ENCODE measurements around the gene TSPAN4. TPM values are rescaled to one million over a fixed set of nuclear protein-coding genes. Genes with fewer than 3 reads are reported as not detected.

The TSPAN4 gene
- total RNA-seq, 1 donor from 2014 or later: 2.3 TPM

DNA sequence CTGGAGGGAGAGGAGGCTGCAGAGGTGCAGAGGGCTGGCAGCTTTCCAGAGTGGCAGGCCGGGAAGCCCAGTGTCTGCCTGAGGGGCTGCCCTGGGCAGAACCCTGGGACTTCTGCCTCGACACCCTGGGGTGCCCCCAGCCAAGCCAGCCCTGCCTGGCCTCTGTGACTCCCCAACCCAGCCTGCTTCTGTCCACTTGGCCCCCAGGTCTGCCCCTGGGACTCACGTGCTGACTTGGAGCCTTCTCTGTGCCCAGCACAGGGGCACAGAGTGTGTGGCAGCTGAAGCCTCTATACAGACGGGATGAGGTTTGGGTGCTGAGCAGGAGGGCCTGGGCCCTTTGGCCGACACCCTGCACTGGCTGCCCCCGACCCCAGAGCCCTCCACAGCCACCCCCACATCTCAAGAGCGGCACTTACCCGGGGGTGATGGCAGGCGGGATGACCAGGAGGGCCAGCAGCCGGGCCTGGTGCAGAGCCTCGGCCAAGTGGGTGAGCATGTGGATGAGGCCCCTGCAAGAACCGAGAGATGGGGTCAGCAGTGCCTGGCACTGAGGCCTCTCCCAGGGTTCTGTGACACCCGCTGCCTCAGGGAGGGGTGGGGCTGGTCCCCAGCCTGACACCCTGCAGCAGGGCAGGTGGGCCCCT lies 50.5 kb downstream of the TSPAN4 start:
- peaks cover 8% of the 10 kb centered on the region for H3K36me3 Mint-ChIP-seq (ENCODE audit: low read depth)
- POLR2A ChIA-PET: no interaction called here
- no peak overlapping the region for H3K27ac Mint-ChIP-seq
- CTCF ChIA-PET: no interaction called here
- DNase-seq (no peak), ATAC-seq (ENCODE audit: low read depth) (no peak)
- no peak overlapping the region for H3K4me3 Mint-ChIP-seq
- TF ChIP-seq, protein P1, sequence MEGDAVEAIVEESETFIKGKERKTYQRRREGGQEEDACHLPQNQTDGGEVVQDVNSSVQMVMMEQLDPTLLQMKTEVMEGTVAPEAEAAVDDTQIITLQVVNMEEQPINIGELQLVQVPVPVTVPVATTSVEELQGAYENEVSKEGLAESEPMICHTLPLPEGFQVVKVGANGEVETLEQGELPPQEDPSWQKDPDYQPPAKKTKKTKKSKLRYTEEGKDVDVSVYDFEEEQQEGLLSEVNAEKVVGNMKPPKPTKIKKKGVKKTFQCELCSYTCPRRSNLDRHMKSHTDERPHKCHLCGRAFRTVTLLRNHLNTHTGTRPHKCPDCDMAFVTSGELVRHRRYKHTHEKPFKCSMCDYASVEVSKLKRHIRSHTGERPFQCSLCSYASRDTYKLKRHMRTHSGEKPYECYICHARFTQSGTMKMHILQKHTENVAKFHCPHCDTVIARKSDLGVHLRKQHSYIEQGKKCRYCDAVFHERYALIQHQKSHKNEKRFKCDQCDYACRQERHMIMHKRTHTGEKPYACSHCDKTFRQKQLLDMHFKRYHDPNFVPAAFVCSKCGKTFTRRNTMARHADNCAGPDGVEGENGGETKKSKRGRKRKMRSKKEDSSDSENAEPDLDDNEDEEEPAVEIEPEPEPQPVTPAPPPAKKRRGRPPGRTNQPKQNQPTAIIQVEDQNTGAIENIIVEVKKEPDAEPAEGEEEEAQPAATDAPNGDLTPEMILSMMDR (IDR thresholded peaks at IDR 0.05): no peak
- H3K9me3 Mint-ChIP-seq: no peaks in the 10 kb centered on the region
- no peaks in the 10 kb centered on the region for H3K27me3 Mint-ChIP-seq
- intact Hi-C loops (cut with micrococcal nuclease): no loop called here
- no peaks in the 10 kb centered on the region for H3K4me1 Mint-ChIP-seq

DNA sequence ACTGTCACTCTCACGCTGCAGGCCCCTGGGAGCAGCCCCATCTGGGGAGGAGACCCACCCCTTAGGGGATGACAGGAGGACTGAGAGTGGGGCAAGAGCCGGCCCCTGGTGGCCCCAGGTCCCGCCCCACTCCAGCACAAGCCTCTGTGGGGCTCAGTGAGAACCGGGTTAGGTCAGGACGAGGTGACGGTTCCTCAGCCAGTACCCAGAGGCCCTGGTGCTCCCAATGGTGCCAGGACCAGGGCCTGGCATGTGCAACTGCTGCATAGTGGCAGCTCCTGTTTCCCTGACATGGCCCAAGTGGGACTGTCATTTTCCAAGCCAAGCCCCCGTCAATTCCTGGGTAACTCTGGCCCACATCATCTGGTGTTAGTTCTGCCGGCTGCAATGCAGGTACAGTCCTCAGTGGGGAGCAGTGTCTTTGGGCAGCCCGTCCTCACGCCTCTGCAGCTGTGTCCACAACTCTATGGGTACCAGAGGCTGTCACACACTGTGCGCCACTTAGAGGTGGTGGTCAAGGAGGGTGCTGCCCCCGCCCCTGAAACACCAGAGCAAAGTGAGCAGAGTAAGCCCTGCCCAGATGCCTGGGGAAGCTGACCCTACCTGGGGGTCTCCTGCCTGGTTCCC lies 52.0 kb downstream of the TSPAN4 start:
- DNase-seq (no peak), ATAC-seq (ENCODE audit: low read depth) (no peak)
- TF ChIP-seq, protein P1 (IDR thresholded peaks at IDR 0.05): no peak
- intact Hi-C loops (cut with micrococcal nuclease): no loop called here
- no peak overlapping the region for H3K4me3 Mint-ChIP-seq
- CTCF ChIA-PET: no interaction called here
- POLR2A ChIA-PET: no interaction called here
- no peak overlapping the region for H3K27ac Mint-ChIP-seq
- H3K9me3 Mint-ChIP-seq: no peaks in the 10 kb centered on the region
- H3K4me1 Mint-ChIP-seq: no peaks in the 10 kb centered on the region
- peaks cover 15% of the 10 kb centered on the region for H3K36me3 Mint-ChIP-seq (ENCODE audit: low read depth)
- H3K27me3 Mint-ChIP-seq: no peaks in the 10 kb centered on the region

DNA sequence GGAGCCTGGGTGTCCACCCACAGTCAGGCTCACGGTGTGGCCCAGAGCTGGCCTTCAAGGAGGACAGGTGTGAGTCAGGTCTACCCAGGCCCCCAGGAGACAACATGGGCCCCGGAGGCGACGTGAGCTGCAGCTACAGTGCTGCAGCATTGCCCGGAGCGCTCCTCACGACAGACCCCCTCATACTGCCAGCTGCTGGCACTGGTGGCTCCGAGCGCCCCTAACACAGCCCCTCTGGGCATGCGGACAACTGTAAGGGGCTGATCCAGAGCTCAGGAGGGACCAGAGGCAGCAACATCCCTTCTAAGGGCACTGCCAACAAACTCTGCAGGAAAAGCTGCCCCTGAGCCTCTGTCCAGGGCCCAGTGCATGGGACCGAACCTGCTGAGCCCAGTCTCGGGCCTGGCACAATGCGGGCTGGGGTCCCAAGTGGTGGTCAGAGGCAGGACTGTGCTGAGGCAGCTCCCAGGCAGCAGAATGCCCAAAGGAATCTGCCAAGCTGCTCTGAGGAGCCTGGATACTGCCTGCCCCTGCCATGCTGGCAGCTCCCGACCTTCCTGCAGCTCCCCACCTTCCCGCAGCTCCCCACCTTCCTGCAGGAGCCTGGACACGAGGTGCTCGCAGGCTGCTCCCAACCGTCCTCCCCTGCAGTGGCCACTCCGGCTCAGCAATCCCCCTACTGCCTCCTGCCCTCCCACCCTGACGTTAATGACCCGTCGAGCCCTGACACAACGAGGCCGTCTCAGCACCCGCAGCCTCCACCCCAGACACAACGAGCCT lies 52.9 kb downstream of the TSPAN4 start:
- POLR2A ChIA-PET: no interaction called here
- Mint-ChIP-seq H3K4me3 (no peak overlapping the region), H3K27me3 (no peaks in the 10 kb centered on the region), H3K9me3 (no peaks in the 10 kb centered on the region), H3K36me3 (ENCODE audit: low read depth) (peaks cover 19% of the 10 kb centered on the region), H3K27ac (no peak overlapping the region), H3K4me1 (no peaks in the 10 kb centered on the region)
- TF ChIP-seq, protein P1 (IDR thresholded peaks at IDR 0.05): no peak
- intact Hi-C loops (cut with micrococcal nuclease): no loop called here
- CTCF ChIA-PET: no interaction called here
- ATAC-seq (ENCODE audit: low read depth) (no peak), DNase-seq (no peak)

DNA sequence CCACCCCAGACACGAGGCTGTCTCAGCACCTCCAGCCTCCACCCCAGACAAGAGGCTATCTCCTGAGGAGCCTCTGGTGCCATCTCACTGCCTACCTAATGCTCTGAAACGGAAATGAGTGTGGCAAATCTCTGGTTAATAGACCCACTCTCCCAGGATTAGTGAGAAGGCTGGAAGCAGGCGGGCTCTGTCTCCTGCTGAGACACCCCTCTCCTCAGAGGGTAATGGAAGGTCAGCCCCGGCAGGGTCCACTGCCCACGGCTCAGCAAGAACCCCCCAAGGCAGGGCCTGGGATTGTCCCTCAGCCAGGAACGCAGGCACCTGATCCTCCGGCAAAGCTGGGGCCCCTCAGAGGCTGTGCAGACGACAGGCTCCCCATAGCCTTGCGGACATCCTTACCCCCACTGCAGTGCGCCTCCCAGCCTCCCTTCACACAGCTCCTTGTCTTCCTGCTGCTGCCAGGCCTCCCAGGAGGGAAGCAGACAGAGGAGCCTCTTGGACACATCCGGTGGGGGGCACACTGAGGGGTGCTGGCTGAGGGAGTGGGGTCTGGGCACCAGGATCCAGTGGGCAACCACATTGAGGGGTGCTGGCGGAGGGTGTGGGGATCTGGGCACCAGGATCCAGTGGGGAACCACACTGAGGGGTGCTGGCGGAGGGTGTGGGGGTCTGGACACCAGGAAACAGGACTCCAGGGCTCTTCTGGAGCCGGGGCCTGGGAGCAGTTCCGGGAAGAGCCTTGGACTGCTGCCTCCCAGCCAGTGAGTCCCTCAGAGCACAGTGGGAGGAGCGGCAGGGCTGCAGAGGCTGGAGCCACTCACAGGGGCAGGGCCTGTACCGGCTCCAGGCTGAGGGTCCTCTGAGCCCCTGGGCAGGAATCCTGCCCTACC lies 54.8 kb downstream of the TSPAN4 start:
- CTCF ChIA-PET: no interaction called here
- H3K36me3 Mint-ChIP-seq (ENCODE audit: low read depth): peaks cover 37% of the 10 kb centered on the region
- no peaks in the 10 kb centered on the region for H3K4me1 Mint-ChIP-seq
- no peak for ATAC-seq (ENCODE audit: low read depth)
- intact Hi-C loops (cut with micrococcal nuclease): no loop called here
- H3K4me3 Mint-ChIP-seq: no peak overlapping the region
- H3K27me3 Mint-ChIP-seq: no peaks in the 10 kb centered on the region
- TF ChIP-seq, protein P1 (IDR thresholded peaks at IDR 0.05): no peak
- no peak overlapping the region for H3K27ac Mint-ChIP-seq
- POLR2A ChIA-PET: no interaction called here
- no peaks in the 10 kb centered on the region for H3K9me3 Mint-ChIP-seq
- DNase-seq: no peak
